Vagina (tissue), 2 donors: ENCODE data around the gene LRRC51. TPM values are rescaled to one million over a fixed set of nuclear protein-coding genes. Genes with fewer than 3 reads are reported as not detected.
"Not testable (repeated sequence)": the region's sequence is repeated elsewhere in the genome, so short reads cannot be mapped to it uniquely, and the experiment has no call there.

Source experiments
- DNase-seq, 2 donors: peaks; one replicate each; pipeline ENCODE4 v3.0.0-alpha.2; 2017; ENCODE audit errors: extremely low spot score in 2 of 2
- H3K27ac ChIP-seq: fragments of 200-600 bp; sonication (generic); one replicate; pipeline ENCODE4 v1.5.1; 2019
- H3K27me3 ChIP-seq: fragments of 200-600 bp; sonication (generic); one replicate; pipeline ENCODE4 v1.5.1; 2019
- H3K36me3 ChIP-seq, 2 donors: fragments of 200-600 bp; sonication (generic); one replicate each; pipeline ENCODE4 v1.5.1; 2017 to 2019
- H3K4me1 ChIP-seq: fragments of 200-600 bp; sonication (generic); one replicate; pipeline ENCODE4 v1.5.1; 2019
- H3K4me3 ChIP-seq, 2 donors: fragments of 200-600 bp; sonication (generic); 1 replicate in 1 of 2; 2 replicates in 1 of 2; pipeline ENCODE4 v1.5.1; 2016 to 2019
- H3K9me3 ChIP-seq: fragments of 200-600 bp; sonication (generic); one replicate; pipeline ENCODE4 v1.5.1; 2019
- CTCF ChIP-seq, 3 experiments: fragments of 450-650 bp in 2 of 3; fragments of 200-600 bp in 1 of 3; sonication (generic) in 1 of 3; IDR thresholded peaks; one replicate each; pipeline ENCODE4 v1.5.1; 2017 to 2019; ENCODE audit warnings: antibody characterized with exemption in 3 of 3, mild to moderate bottlenecking in 2 of 3, moderate library complexity in 2 of 3
- POLR2A ChIP-seq, 2 donors: fragments of 450-650 bp; IDR thresholded peaks; one replicate each; pipeline ENCODE4 v1.6.1; 2017; ENCODE audit warnings: antibody characterized with exemption in 2 of 2, mild to moderate bottlenecking in 2 of 2, moderate library complexity in 2 of 2
- POLR2AphosphoS5 ChIP-seq, 2 donors: sonication (generic); formaldehyde crosslinking; IDR thresholded peaks; one replicate each; pipeline ENCODE4 v1.9.0; 2017; ENCODE audit warnings: antibody characterized with exemption in 2 of 2, mild to moderate bottlenecking in 2 of 2, low read depth in 1 of 2; ENCODE audit not compliant: insufficient read depth in 1 of 2
- intact Hi-C: fragments of 100-400 bp; cut with DNase I; formaldehyde crosslinking; loops from one replicate; pipeline ENCODE4 v1.15.1; 2023
- total RNA-seq: library from RNA; depleted of rRNA; stranded (reverse); fragments of >200 nt; gene quantifications from one replicate; pipeline ENCODE4 v1.2.3, GENCODE V29; 2016

LRRC51 gene
- total RNA-seq, 1 donor from 2014 or later: 5.6 TPM

- Histone ChIP-seq H3K4me3 (no peak overlapping the region), H3K9me3 (no peaks in the 10 kb centered on the region), H3K27me3 (no peaks in the 10 kb centered on the region), H3K4me1 (no peaks in the 10 kb centered on the region), H3K27ac (no peak overlapping the region), H3K36me3 (no peaks in the 10 kb centered on the region)
- intact Hi-C loops: no loop called here
- TF ChIP-seq CTCF (IDR thresholded peaks at IDR 0.05): no peak
- TF ChIP-seq POLR2A (IDR thresholded peaks at IDR 0.05): no peak
- TF ChIP-seq POLR2AphosphoS5 (IDR thresholded peaks at IDR 0.05; ENCODE audit: insufficient read depth in 1 of 2, low read depth in 1 of 2): no peak
- no peak for DNase-seq
These were observed 45.3 kb downstream of the LRRC51 start for GRCh38 chr11:72125956-72126355.

- no peak overlapping the region for H3K27ac ChIP-seq
- intact Hi-C loops: no loop called here
- no peaks in the 10 kb centered on the region for H3K36me3 ChIP-seq
- no peaks in the 10 kb centered on the region for H3K9me3 ChIP-seq
- H3K27me3 ChIP-seq: no peaks in the 10 kb centered on the region
- TF ChIP-seq POLR2AphosphoS5 (IDR thresholded peaks at IDR 0.05; ENCODE audit: insufficient read depth in 1 of 2, low read depth in 1 of 2): no peak
- no peak for TF ChIP-seq POLR2A (IDR thresholded peaks at IDR 0.05)
- H3K4me3 ChIP-seq: no peak overlapping the region
- no peaks in the 10 kb centered on the region for H3K4me1 ChIP-seq
- DNase-seq: no peak
These were observed 47.3 kb downstream of the LRRC51 start for GRCh38 chr11:72127923-72128322.

GRCh38 chr11:72129381-72129780 lies 48.7 kb downstream of the LRRC51 start:
- DNase-seq: no peak

GRCh38 chr11:72132646-72133045 lies 52.0 kb downstream of the LRRC51 start:
- no peaks in the 10 kb centered on the region for H3K27me3 ChIP-seq

More at GRCh38 chr11:72129381-72129780, 48.7 kb downstream of the LRRC51 start:
- no peaks in the 10 kb centered on the region for H3K9me3 ChIP-seq
- TF ChIP-seq CTCF (IDR thresholded peaks at IDR 0.05) (no peak), POLR2A (IDR thresholded peaks at IDR 0.05) (no peak), POLR2AphosphoS5 (IDR thresholded peaks at IDR 0.05; ENCODE audit: insufficient read depth in 1 of 2, low read depth in 1 of 2) (no peak)
- intact Hi-C loops: no loop called here
- H3K27ac ChIP-seq: no peak overlapping the region
- H3K27me3 ChIP-seq: no peaks in the 10 kb centered on the region
- no peaks in the 10 kb centered on the region for H3K4me1 ChIP-seq
- no peaks in the 10 kb centered on the region for H3K36me3 ChIP-seq
- H3K4me3 ChIP-seq: no peak overlapping the region

GRCh38 chr11:72135473-72135872 lies 54.8 kb downstream of the LRRC51 start, which contains the start of gene FOLR3:
FOLR3 (plus strand) TSS chr11:72135725; CDS start chr11:72135953, 228 bp downstream.
- H3K4me1 ChIP-seq, DNase-seq, H3K36me3 ChIP-seq, H3K27ac ChIP-seq, H3K9me3 ChIP-seq, H3K27me3 ChIP-seq, intact Hi-C loops, H3K4me3 ChIP-seq: not testable (repeated sequence)

More at GRCh38 chr11:72132646-72133045, 52.0 kb downstream of the LRRC51 start:
- Histone ChIP-seq H3K9me3 (no peaks in the 10 kb centered on the region), H3K4me1 (no peaks in the 10 kb centered on the region), H3K4me3 (no peak overlapping the region), H3K27ac (no peak overlapping the region), H3K36me3 (no peaks in the 10 kb centered on the region)
- TF ChIP-seq POLR2AphosphoS5 (IDR thresholded peaks at IDR 0.05; ENCODE audit: insufficient read depth in 1 of 2, low read depth in 1 of 2) (no peak), POLR2A (IDR thresholded peaks at IDR 0.05) (no peak), CTCF (IDR thresholded peaks at IDR 0.05) (no peak)
- no peak for DNase-seq
- intact Hi-C loops: no loop called here

- H3K27ac ChIP-seq: no peak overlapping the region
These were observed 55.4 kb downstream of the LRRC51 start for GRCh38 chr11:72135891-72136683.

More at GRCh38 chr11:72135891-72136683, 55.4 kb downstream of the LRRC51 start:
- DNase-seq: no peak
- Histone ChIP-seq H3K4me1 (no peaks in the 10 kb centered on the region), H3K4me3 (no peak overlapping the region), H3K27me3 (no peaks in the 10 kb centered on the region), H3K36me3 (no peaks in the 10 kb centered on the region), H3K9me3 (no peaks in the 10 kb centered on the region)
- no peak for TF ChIP-seq POLR2AphosphoS5 (IDR thresholded peaks at IDR 0.05; ENCODE audit: insufficient read depth in 1 of 2, low read depth in 1 of 2)
- no peak for TF ChIP-seq CTCF (IDR thresholded peaks at IDR 0.05)
- TF ChIP-seq POLR2A (IDR thresholded peaks at IDR 0.05): no peak
- intact Hi-C loops: no loop called here
